ENCODE results near the gene FER. TPM values are rescaled to one million over a fixed set of nuclear protein-coding genes. Genes with fewer than 3 reads are reported as not detected.

FER gene
- total RNA-seq, 1 experiment from 2014 or later: 19.4 TPM

- TF ChIP-seq EZH2phosphoT487 (IDR thresholded peaks at IDR 0.05; ENCODE audit: borderline replicate concordance, low read length) (no peak), EZH2 (IDR thresholded peaks at IDR 0.05; ENCODE audit: low read length, unreplicated experiment) (no peak), CTCF (conservative IDR thresholded peaks at IDR 0.05; ENCODE audit: low read depth, low read length) (no peak)
- BruUV-seq (replicated peaks): no TSS peak
- H4K20me1 ChIP-seq (ENCODE audit: low read length): no peaks in the 10 kb centered on the region
- no peaks in the 10 kb centered on the region for H3K79me2 ChIP-seq (ENCODE audit: low read length)
- H2AFZ ChIP-seq (ENCODE audit: low read length): no peak overlapping the region
- POLR2A ChIA-PET (ENCODE audit: unreplicated experiment): no interaction called here
- no peak overlapping the region for H3K27ac ChIP-seq (ENCODE audit: low read length)
- H3K4me1 ChIP-seq (ENCODE audit: insufficient read depth, low read length): no peaks in the 10 kb centered on the region
- intact Hi-C loops (cut with micrococcal nuclease): no loop called here
- DNase-seq: no peak
- no peak overlapping the region for H3K4me3 ChIP-seq (ENCODE audit: low read length)
- ATAC-seq: no peak
- H3F3A ChIP-seq (ENCODE audit: low read length, unreplicated experiment): no peaks in the 10 kb centered on the region
- H3K9ac ChIP-seq (ENCODE audit: low read length): no peak overlapping the region
- no peak overlapping the region for H3K4me2 ChIP-seq (ENCODE audit: low read length)
- H3K27me3 ChIP-seq (ENCODE audit: low read length): no peaks in the 10 kb centered on the region
- H3K9me2 ChIP-seq (replicated peaks; ENCODE audit: low read length): no peaks in the 10 kb centered on the region
- no peaks in the 10 kb centered on the region for H3K9me3 ChIP-seq (ENCODE audit: low read length)
- no peaks in the 10 kb centered on the region for H3K36me3 ChIP-seq (ENCODE audit: low read depth, low read length)
- CTCF ChIA-PET: no interaction called here
Measured at GRCh38 chr5:108941746-108942145, 194.0 kb downstream of the FER start.

GRCh38 chr5:108942701-108943100, 195.0 kb downstream of the FER start:
- no peaks in the 10 kb centered on the region for H4K20me1 ChIP-seq (ENCODE audit: low read length)
- no peaks in the 10 kb centered on the region for H3F3A ChIP-seq (ENCODE audit: low read length, unreplicated experiment)
- H3K9me2 ChIP-seq (replicated peaks; ENCODE audit: low read length): no peaks in the 10 kb centered on the region
- H3K79me2 ChIP-seq (ENCODE audit: low read length): no peaks in the 10 kb centered on the region
- TF ChIP-seq CTCF (conservative IDR thresholded peaks at IDR 0.05; ENCODE audit: low read depth, low read length): no peak
- no TSS peak for BruUV-seq (replicated peaks)
- intact Hi-C loops (cut with micrococcal nuclease): no loop called here
- no peak overlapping the region for H3K27ac ChIP-seq (ENCODE audit: low read length)
- no peak for ATAC-seq
- ChIA-PET POLR2A (ENCODE audit: unreplicated experiment) (interaction anchor here (0.6 kb wide), 1 partner anchor 21 kb away, joined by 5 read pairs; no protein-coding TSS in a partner anchor), CTCF (no interaction called here)
- H3K9me3 ChIP-seq (ENCODE audit: low read length): no peaks in the 10 kb centered on the region
- DNase-seq: no peak
- H3K4me1 ChIP-seq (ENCODE audit: insufficient read depth, low read length): no peaks in the 10 kb centered on the region
- H2AFZ ChIP-seq (ENCODE audit: low read length): no peak overlapping the region
- H3K4me2 ChIP-seq (ENCODE audit: low read length): no peak overlapping the region
- H3K4me3 ChIP-seq (ENCODE audit: low read length): no peak overlapping the region
- no peaks in the 10 kb centered on the region for H3K27me3 ChIP-seq (ENCODE audit: low read length)
- H3K36me3 ChIP-seq (ENCODE audit: low read depth, low read length): no peaks in the 10 kb centered on the region
- no peak overlapping the region for H3K9ac ChIP-seq (ENCODE audit: low read length)

GRCh38 chr5:108945094-108945493, 197.4 kb downstream of the FER start:
- POLR2A ChIA-PET (ENCODE audit: unreplicated experiment): no interaction called here
- BruUV-seq (replicated peaks): no TSS peak

More at GRCh38 chr5:108945094-108945493, 197.4 kb downstream of the FER start:
- no peak overlapping the region for H3K9ac ChIP-seq (ENCODE audit: low read length)
- TF ChIP-seq CTCF (conservative IDR thresholded peaks at IDR 0.05; ENCODE audit: low read depth, low read length): no peak
- no peak for TF ChIP-seq EZH2phosphoT487 (IDR thresholded peaks at IDR 0.05; ENCODE audit: borderline replicate concordance, low read length)
- TF ChIP-seq EZH2 (IDR thresholded peaks at IDR 0.05; ENCODE audit: low read length, unreplicated experiment): no peak
- H2AFZ ChIP-seq (ENCODE audit: low read length): no peak overlapping the region
- ATAC-seq (no peak), DNase-seq (no peak)
- no peak overlapping the region for H3K4me2 ChIP-seq (ENCODE audit: low read length)
- intact Hi-C loops (cut with micrococcal nuclease): no loop called here
- H3K9me2 ChIP-seq (replicated peaks; ENCODE audit: low read length): no peaks in the 10 kb centered on the region
- CTCF ChIA-PET: no interaction called here
- no peak overlapping the region for H3K27ac ChIP-seq (ENCODE audit: low read length)
- H3K4me3 ChIP-seq (ENCODE audit: low read length): no peak overlapping the region
- H3K36me3 ChIP-seq (ENCODE audit: low read depth, low read length): no peaks in the 10 kb centered on the region
- no peaks in the 10 kb centered on the region for H3K27me3 ChIP-seq (ENCODE audit: low read length)
- no peaks in the 10 kb centered on the region for H3K79me2 ChIP-seq (ENCODE audit: low read length)
- H3K4me1 ChIP-seq (ENCODE audit: insufficient read depth, low read length): no peaks in the 10 kb centered on the region
- H3F3A ChIP-seq (ENCODE audit: low read length, unreplicated experiment): no peaks in the 10 kb centered on the region
- H3K9me3 ChIP-seq (ENCODE audit: low read length): no peaks in the 10 kb centered on the region
- no peaks in the 10 kb centered on the region for H4K20me1 ChIP-seq (ENCODE audit: low read length)
